Neutrophil (primary cell): Measurements from ENCODE around the gene FGF22.
"Not testable (repeated sequence)": the region's sequence is repeated elsewhere in the genome, so short reads cannot be mapped to it uniquely, and the experiment has no call there.

Source experiments
- H3K27ac ChIP-seq: fragments of 200-600 bp; sonication (generic); 2 replicates; pipeline ENCODE4 v1.5.1; 2016; ENCODE audit warnings: mild to moderate bottlenecking, moderate library complexity
- H3K27me3 ChIP-seq: fragments of 200-600 bp; sonication (generic); 2 replicates; pipeline ENCODE4 v1.6.0; 2016; ENCODE audit warnings: mild to moderate bottlenecking
- H3K36me3 ChIP-seq: fragments of 200-600 bp; sonication (generic); 2 replicates; pipeline ENCODE4 v1.5.1; 2017
- H3K4me1 ChIP-seq, 2 experiments: fragments of 200-600 bp in 1 of 2; sonication (generic) in 1 of 2; 1 replicate in 1 of 2; 2 replicates in 1 of 2; pipeline versions ENCODE4 v1.5.1 to v1.6.1; 2013 to 2016; ENCODE audit warnings: low read depth in 1 of 2, low read length in 1 of 2, mild to moderate bottlenecking in 1 of 2, moderate library complexity in 1 of 2; ENCODE audit not compliant: control insufficient read depth in 1 of 2, insufficient read depth in 1 of 2
- H3K4me3 ChIP-seq, 2 experiments: fragments of 200-600 bp in 1 of 2; sonication (generic) in 1 of 2; 1 replicate in 1 of 2; 2 replicates in 1 of 2; pipeline ENCODE4 v1.5.1; 2013 to 2016; ENCODE audit warnings: low read depth in 1 of 2, low read length in 1 of 2, mild to moderate bottlenecking in 1 of 2, moderate library complexity in 1 of 2
- H3K9me3 ChIP-seq: fragments of 200-600 bp; sonication (generic); 2 replicates; pipeline ENCODE4 v1.5.1; 2016
- TF ChIP-seq, protein P1 (sequence below): fragments of 200-600 bp; sonication (generic); IDR thresholded peaks from 2 replicates; pipeline ENCODE4 v1.5.1; 2016; ENCODE audit warnings: antibody characterized with exemption

The FGF22 gene

DNA sequence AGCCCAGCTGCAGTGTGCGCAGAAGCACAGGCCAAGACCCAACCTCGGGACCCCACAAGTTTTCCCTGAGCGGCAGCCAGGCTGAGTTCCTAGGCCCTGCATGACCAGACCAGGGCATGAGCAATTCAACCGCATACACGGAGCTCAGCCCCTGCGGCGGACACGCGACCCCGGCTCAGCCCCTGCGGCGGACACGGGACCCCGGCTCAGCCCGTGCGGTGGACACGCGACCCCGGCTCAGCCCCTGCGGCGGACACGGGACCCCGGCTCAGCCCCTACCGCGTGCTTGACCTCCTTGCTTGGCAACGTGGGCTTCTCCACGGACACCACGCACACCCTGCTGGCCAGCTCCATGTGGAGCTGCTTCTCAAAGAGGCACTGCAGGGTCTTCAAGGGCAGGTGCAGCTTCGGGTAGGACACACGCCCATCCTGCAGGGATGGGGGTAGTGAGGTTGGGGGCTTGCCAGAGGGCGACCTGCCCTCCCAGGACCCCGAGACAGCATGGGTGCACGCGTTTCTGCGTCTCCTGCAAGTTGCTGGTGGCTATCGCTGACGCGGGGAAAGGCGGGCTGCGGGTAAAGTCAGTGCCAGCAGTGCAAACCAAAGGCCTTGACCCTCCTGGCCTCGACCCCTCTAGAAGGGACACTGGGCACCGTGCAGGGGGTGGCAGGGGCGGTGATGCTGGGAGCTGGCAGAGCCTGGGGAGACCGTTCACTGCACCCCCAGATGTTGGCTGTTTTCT lies 16.3 kb upstream of the FGF22 start:
- Histone ChIP-seq H3K9me3 (no peaks in the 10 kb centered on the region), H3K36me3 (peaks cover 65% of the 10 kb centered on the region), H3K27ac (no peak overlapping the region), H3K27me3 (no peaks in the 10 kb centered on the region), H3K4me3 (no peak overlapping the region), H3K4me1 (no peaks in the 10 kb centered on the region)
- TF ChIP-seq, protein P1, sequence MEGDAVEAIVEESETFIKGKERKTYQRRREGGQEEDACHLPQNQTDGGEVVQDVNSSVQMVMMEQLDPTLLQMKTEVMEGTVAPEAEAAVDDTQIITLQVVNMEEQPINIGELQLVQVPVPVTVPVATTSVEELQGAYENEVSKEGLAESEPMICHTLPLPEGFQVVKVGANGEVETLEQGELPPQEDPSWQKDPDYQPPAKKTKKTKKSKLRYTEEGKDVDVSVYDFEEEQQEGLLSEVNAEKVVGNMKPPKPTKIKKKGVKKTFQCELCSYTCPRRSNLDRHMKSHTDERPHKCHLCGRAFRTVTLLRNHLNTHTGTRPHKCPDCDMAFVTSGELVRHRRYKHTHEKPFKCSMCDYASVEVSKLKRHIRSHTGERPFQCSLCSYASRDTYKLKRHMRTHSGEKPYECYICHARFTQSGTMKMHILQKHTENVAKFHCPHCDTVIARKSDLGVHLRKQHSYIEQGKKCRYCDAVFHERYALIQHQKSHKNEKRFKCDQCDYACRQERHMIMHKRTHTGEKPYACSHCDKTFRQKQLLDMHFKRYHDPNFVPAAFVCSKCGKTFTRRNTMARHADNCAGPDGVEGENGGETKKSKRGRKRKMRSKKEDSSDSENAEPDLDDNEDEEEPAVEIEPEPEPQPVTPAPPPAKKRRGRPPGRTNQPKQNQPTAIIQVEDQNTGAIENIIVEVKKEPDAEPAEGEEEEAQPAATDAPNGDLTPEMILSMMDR, result no peak

DNA sequence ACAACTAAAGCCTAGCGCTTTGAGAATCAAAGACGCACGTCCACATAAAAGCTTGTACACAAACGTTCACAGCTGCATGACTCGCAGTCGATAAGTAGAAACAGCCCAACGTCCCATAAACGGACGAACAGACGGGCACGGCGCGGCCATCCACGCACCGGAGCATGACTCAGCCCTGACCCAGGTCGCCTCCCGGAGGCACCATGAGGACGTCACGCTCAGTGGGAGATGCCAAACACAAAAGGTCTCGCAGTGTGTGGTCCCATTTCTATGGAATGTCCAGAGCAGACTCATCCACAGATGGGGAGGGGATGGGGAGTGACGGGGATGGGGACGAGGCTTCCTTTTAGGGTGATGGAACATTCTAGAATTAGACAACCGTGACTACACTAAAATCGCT lies 15.7 kb upstream of the FGF22 start:
- no peak overlapping the region for H3K4me3 ChIP-seq
- no peaks in the 10 kb centered on the region for H3K4me1 ChIP-seq
- no peaks in the 10 kb centered on the region for H3K9me3 ChIP-seq

DNA sequence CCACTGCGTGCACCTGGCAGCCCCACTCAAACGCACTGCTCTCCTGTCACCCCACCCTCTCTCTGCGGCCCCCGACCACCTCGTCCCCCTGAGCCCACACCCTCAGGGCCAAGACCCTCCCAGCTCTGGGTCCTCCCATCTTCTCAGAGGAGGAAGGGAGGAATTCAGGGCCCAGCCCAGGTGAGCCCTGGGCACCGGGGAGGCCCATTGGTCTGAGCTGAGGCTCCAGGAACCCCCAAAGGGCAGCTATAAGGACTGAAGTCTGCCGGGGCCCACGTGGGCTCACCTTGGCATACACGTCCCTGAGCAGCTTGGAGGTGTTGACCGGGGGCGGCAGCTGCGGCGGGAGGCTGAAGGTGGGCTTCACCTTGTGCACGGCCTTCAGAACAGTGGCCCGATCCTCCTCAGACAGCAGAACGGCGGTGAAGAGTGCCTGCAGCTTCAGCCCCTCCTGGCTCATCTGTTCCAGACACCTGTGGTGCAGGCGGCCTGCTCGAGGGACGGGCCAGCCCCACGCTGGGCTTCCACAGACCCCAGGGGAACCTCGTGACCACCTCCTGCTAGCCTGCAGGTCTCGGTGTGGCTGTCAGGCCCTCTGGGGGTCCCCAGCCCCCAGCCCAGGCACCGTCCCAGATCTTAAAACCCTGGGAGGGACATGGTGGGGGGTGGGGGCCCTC lies 15.1 kb upstream of the FGF22 start:
- Histone ChIP-seq H3K4me1 (no peaks in the 10 kb centered on the region), H3K27ac (no peak overlapping the region), H3K4me3 (no peak overlapping the region), H3K9me3 (no peaks in the 10 kb centered on the region), H3K27me3 (no peaks in the 10 kb centered on the region), H3K36me3 (peaks cover 55% of the 10 kb centered on the region)
- TF ChIP-seq, protein P1, result no peak

More for the DNA sequence above, 15.7 kb upstream of the FGF22 start:
- Histone ChIP-seq H3K27ac (no peak overlapping the region), H3K27me3 (no peaks in the 10 kb centered on the region), H3K36me3 (peaks cover 59% of the 10 kb centered on the region)
- TF ChIP-seq, protein P1, result no peak

DNA sequence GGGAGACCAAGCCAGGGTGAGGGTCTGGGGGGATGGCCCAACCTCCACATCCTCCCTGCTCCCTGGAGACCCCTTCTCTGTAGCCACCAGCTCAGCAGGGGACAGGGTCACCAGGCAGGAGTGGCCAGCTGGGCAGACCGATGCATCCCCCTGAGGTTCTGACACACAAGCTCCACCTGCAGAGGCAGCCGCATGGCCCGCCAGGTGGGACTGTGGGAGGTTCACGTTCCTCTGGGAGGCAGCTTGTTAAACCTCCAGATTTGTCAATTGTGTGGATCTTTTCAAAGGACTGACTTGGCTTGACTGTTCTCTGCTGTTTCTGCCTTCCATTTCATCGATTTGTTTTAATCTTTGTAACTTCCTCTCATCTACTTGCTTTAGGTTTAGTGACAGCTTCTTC lies 14.4 kb upstream of the FGF22 start:
- TF ChIP-seq, protein P1, result no peak
- Histone ChIP-seq H3K4me1 (no peaks in the 10 kb centered on the region), H3K4me3 (no peak overlapping the region), H3K27ac (no peak overlapping the region), H3K9me3 (no peaks in the 10 kb centered on the region), H3K36me3 (peaks cover 52% of the 10 kb centered on the region), H3K27me3 (no peaks in the 10 kb centered on the region)

DNA sequence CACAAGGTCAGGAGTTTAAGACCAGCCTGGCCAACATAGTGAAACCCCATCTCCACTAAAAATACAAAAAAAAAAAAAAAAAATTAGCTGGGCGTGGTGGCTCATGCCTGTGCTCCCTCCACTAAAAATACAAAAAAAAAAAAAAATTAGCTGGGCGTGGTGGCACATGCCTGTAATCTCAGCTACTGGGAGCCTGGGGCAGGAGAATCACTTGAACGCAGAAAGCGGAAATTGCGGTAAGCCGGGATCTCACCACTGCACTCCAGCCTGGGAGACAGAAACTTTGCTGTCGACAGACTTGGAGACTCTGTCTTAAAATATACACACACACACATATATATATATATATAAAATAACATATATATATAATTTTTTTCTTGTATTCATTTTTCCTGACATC lies 13.1 kb upstream of the FGF22 start:
- H3K36me3 ChIP-seq, result peaks cover 40% of the 10 kb centered on the region
- H3K27ac ChIP-seq, H3K9me3 ChIP-seq, H3K4me1 ChIP-seq, H3K27me3 ChIP-seq, H3K4me3 ChIP-seq: not testable (repeated sequence)

DNA sequence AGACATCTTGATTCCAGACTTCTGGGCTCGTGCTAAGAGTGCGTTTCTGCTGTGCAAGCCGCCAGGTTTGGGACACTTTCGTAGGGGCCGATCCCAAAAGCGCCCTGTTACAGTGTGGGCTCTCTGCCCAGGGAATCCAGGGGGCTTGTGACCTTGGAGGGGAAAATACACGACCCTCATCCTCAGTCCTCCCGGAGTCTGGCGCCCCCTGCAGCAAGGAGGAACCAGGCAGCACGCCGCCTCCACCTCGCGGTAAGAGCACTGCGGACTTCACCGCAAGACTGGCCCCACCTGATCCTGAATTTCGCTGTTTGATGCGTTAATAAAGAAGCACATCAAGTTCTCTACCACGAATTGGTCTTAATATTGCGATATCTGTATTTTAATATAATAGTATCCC lies 11.5 kb upstream of the FGF22 start:
- Histone ChIP-seq H3K4me1 (peaks cover 8 to 12% of the 10 kb centered on the region in 2 experiments), H3K9me3 (no peaks in the 10 kb centered on the region)

DNA sequence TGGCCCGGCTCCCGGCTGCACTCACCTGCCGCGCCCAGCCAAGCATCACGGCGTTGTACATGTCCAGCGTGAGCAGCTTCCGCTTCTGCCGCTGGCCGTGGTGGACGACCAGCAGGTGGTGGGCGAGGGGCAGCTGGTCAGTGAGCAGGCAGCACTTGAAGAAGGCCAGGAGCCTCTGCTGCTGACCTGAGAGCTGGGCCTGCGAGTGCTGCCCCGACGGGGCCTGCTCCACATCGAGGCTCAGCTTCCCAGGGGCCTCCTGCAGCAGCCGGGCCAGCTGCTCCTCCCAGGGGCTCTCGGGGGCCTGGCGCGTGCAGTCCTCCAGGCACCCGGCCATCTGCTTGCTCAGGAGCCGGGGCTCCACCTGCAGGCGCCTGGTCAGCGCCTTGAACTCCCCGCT lies 10.2 kb upstream of the FGF22 start:
- H3K27me3 ChIP-seq, H3K27ac ChIP-seq, H3K9me3 ChIP-seq, H3K4me3 ChIP-seq: not testable (repeated sequence)
- Histone ChIP-seq H3K4me1 (peaks cover 16 to 19% of the 10 kb centered on the region in 2 experiments), H3K36me3 (peaks cover 14% of the 10 kb centered on the region)

More for the DNA sequence above, 11.5 kb upstream of the FGF22 start:
- TF ChIP-seq, protein P1, result no peak
- H3K27ac ChIP-seq, result no peak overlapping the region
- H3K36me3 ChIP-seq, result peaks cover 24% of the 10 kb centered on the region
- H3K27me3 ChIP-seq, result no peaks in the 10 kb centered on the region
- no peak overlapping the region for H3K4me3 ChIP-seq
